HEK293 (cell line): ENCODE measurements around the gene UQCRQ.

ENCODE experiments used
- BCL11A ChIP-seq: fragments of 450-650 bp; formaldehyde crosslinking; IDR thresholded peaks from 2 replicates; pipeline ENCODE4 v1.5.1; 2016; ENCODE audit warnings: low read depth, missing biosample characterization, missing genetic modification characterization
- KLF8 ChIP-seq: fragments of 450-650 bp; formaldehyde crosslinking; IDR thresholded peaks from 2 replicates; pipeline ENCODE4 v1.5.1; 2016; ENCODE audit warnings: missing biosample characterization, missing genetic modification characterization
- TCF7L2 ChIP-seq: IDR thresholded peaks from 2 replicates; pipeline ENCODE4 v1.6.1; 2011; ENCODE audit warnings: low read depth, mild to moderate bottlenecking, inconsistent platforms, low read length, moderate library complexity, borderline replicate concordance
- ZBTB20 ChIP-seq: fragments of 450-650 bp; formaldehyde crosslinking; IDR thresholded peaks from 2 replicates; pipeline ENCODE4 v1.5.1; 2016; ENCODE audit warnings: missing biosample characterization, missing genetic modification characterization
- ZFP37 ChIP-seq: fragments of 450-650 bp; formaldehyde crosslinking; IDR thresholded peaks from 2 replicates; pipeline ENCODE4 v1.5.1; 2016; ENCODE audit warnings: missing biosample characterization, missing genetic modification characterization
- ZNF155 ChIP-seq: fragments of 450-650 bp; formaldehyde crosslinking; IDR thresholded peaks from 2 replicates; pipeline ENCODE4 v1.5.1; 2016; ENCODE audit warnings: missing biosample characterization, missing genetic modification characterization
- ZNF175 ChIP-seq: fragments of 450-650 bp; formaldehyde crosslinking; IDR thresholded peaks from 2 replicates; pipeline ENCODE4 v1.5.1; 2016; ENCODE audit warnings: missing biosample characterization, missing genetic modification characterization
- ZNF214 ChIP-seq: fragments of 450-650 bp; formaldehyde crosslinking; IDR thresholded peaks from 2 replicates; pipeline ENCODE4 v1.5.1; 2017; ENCODE audit warnings: missing biosample characterization, mild to moderate bottlenecking, missing genetic modification characterization, borderline replicate concordance
- ZNF23 ChIP-seq: fragments of 450-650 bp; formaldehyde crosslinking; IDR thresholded peaks from 2 replicates; pipeline ENCODE4 v1.5.1; 2016; ENCODE audit warnings: missing biosample characterization, missing genetic modification characterization, borderline replicate concordance
- ZNF274 ChIP-seq, 2 experiments: fragments of 200-500 bp in 1 of 2; fragments of 450-650 bp in 1 of 2; sonication (Bioruptor generic) in 1 of 2; formaldehyde crosslinking in 1 of 2; IDR thresholded peaks; 2 replicates each; pipeline versions ENCODE4 v1.5.1 to v1.6.1; 2014 to 2016; ENCODE audit warnings: borderline replicate concordance in 1 of 2, inconsistent platforms in 1 of 2, low read length in 1 of 2, missing biosample characterization in 1 of 2, missing genetic modification characterization in 1 of 2
- ZNF292 ChIP-seq: fragments of 450-650 bp; formaldehyde crosslinking; IDR thresholded peaks from 2 replicates; pipeline ENCODE4 v1.5.1; 2016; ENCODE audit warnings: low read depth, missing biosample characterization, missing genetic modification characterization, borderline replicate concordance
- ZNF416 ChIP-seq: fragments of 450-650 bp; formaldehyde crosslinking; IDR thresholded peaks from 2 replicates; pipeline ENCODE4 v1.5.1; 2016; ENCODE audit warnings: missing biosample characterization, missing genetic modification characterization
- ZNF423 ChIP-seq: fragments of 450-650 bp; formaldehyde crosslinking; IDR thresholded peaks from 2 replicates; pipeline ENCODE4 v1.5.1; 2016; ENCODE audit warnings: missing biosample characterization, missing genetic modification characterization
- ZNF510 ChIP-seq: fragments of 450-650 bp; formaldehyde crosslinking; IDR thresholded peaks from 2 replicates; pipeline ENCODE4 v1.5.1; 2018; ENCODE audit warnings: mild to moderate bottlenecking, missing genetic modification characterization, missing biosample characterization; ENCODE audit not compliant: insufficient replicate concordance
- ZNF529 ChIP-seq: fragments of 450-650 bp; formaldehyde crosslinking; IDR thresholded peaks from 2 replicates; pipeline ENCODE4 v1.5.1; 2017; ENCODE audit warnings: missing genetic modification characterization, missing biosample characterization; ENCODE audit not compliant: insufficient replicate concordance
- ZNF561 ChIP-seq: fragments of 450-650 bp; IDR thresholded peaks from 2 replicates; pipeline ENCODE4 v1.5.1; 2018; ENCODE audit warnings: missing biosample characterization, missing genetic modification characterization, borderline replicate concordance
- ZNF621 ChIP-seq: fragments of 450-650 bp; formaldehyde crosslinking; IDR thresholded peaks from 2 replicates; pipeline ENCODE4 v1.5.1; 2017; ENCODE audit warnings: missing biosample characterization, missing genetic modification characterization
- ZNF623 ChIP-seq: fragments of 450-650 bp; formaldehyde crosslinking; IDR thresholded peaks from 2 replicates; pipeline ENCODE4 v1.5.1; 2016; ENCODE audit warnings: missing biosample characterization, missing genetic modification characterization
- ZNF707 ChIP-seq: fragments of 450-650 bp; formaldehyde crosslinking; IDR thresholded peaks from 2 replicates; pipeline ENCODE4 v1.5.1; 2016; ENCODE audit warnings: missing biosample characterization, missing genetic modification characterization
- ZNF747 ChIP-seq: fragments of 450-650 bp; formaldehyde crosslinking; IDR thresholded peaks from 2 replicates; pipeline ENCODE4 v1.5.1; 2016; ENCODE audit warnings: missing biosample characterization, missing genetic modification characterization
- ZNF777 ChIP-seq: fragments of 450-650 bp; formaldehyde crosslinking; IDR thresholded peaks from 2 replicates; pipeline ENCODE4 v1.5.1; 2017; ENCODE audit warnings: missing biosample characterization, missing genetic modification characterization, borderline replicate concordance
- ZSCAN30 ChIP-seq: fragments of 450-650 bp; IDR thresholded peaks from 2 replicates; pipeline ENCODE4 v1.5.1; 2018; ENCODE audit warnings: missing biosample characterization, mild to moderate bottlenecking, missing genetic modification characterization, moderate library complexity
- TF ChIP-seq, protein P1 (sequence below): fragments of 450-650 bp; formaldehyde crosslinking; IDR thresholded peaks from 2 replicates; pipeline ENCODE4 v1.5.1; 2016; ENCODE audit warnings: missing biosample characterization, missing genetic modification characterization
- TF ChIP-seq, protein P2 (sequence below): fragments of 450-650 bp; formaldehyde crosslinking; IDR thresholded peaks from 2 replicates; pipeline ENCODE4 v1.5.1; 2016; ENCODE audit warnings: missing biosample characterization, missing genetic modification characterization
- TF ChIP-seq, protein P3 (sequence below): sonication (generic); formaldehyde crosslinking; IDR thresholded peaks from 2 replicates; pipeline ENCODE4 v1.8.1; 2022; ENCODE audit warnings: mild to moderate bottlenecking, moderate library complexity, missing genetic modification reagents
- TF ChIP-seq, protein P4 (sequence below): fragments of 450-650 bp; formaldehyde crosslinking; conservative IDR thresholded peaks from 2 replicates; pipeline ENCODE4 v1.5.1; 2016; ENCODE audit warnings: low read depth, missing biosample characterization, missing genetic modification characterization

The UQCRQ gene

DNA sequence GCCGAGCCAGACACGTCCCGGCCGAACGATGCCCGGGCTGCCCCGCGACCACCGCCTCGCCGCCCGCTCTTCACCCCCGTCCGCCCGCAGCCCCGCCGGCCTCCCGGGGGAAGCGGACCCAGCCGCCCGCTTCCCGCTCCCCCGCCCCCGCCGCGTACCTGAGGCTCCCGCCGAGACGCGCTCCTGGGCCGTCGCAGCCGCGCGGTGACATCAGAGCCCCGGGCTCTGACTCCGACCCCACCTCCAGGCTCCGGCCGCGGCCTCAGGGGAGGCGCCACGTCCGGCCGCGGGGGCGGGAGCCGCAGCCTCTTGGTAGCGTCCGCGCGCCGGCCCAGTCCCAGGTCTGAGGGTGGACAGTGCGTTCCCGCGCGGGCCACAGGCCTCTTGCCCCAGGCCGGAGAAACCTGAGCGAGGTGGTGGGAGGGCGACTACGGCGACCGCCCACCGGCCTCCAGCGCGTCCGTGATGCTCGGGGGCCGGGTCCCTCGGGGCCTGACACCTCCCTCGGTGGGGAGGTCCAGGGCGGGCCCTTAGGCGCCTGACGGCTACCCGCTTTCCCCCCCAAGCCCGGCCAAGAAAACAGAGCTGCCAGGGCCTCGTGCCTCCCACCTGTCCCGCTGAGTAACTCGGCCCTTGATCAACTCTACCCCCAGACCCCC is 35.9 kb upstream of the UQCRQ start, which contains the start of gene SHROOM1 (continued):
- TF ChIP-seq, protein P1, sequence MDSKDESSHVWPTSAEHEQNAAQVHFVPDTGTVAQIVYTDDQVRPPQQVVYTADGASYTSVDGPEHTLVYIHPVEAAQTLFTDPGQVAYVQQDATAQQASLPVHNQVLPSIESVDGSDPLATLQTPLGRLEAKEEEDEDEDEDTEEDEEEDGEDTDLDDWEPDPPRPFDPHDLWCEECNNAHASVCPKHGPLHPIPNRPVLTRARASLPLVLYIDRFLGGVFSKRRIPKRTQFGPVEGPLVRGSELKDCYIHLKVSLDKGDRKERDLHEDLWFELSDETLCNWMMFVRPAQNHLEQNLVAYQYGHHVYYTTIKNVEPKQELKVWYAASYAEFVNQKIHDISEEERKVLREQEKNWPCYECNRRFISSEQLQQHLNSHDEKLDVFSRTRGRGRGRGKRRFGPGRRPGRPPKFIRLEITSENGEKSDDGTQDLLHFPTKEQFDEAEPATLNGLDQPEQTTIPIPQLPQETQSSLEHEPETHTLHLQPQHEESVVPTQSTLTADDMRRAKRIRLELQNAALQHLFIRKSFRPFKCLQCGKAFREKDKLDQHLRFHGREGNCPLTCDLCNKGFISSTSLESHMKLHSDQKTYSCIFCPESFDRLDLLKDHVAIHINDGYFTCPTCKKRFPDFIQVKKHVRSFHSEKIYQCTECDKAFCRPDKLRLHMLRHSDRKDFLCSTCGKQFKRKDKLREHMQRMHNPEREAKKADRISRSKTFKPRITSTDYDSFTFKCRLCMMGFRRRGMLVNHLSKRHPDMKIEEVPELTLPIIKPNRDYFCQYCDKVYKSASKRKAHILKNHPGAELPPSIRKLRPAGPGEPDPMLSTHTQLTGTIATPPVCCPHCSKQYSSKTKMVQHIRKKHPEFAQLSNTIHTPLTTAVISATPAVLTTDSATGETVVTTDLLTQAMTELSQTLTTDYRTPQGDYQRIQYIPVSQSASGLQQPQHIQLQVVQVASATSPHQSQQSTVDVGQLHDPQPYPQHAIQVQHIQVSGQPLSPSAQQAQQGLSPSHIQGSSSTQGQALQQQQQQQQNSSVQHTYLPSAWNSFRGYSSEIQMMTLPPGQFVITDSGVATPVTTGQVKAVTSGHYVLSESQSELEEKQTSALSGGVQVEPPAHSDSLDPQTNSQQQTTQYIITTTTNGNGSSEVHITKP (tag by site-specific recombination): peak; percentile 91
- no peak for TF ChIP-seq ZNF214
- no peak for TF ChIP-seq BCL11A
- no peak for TF ChIP-seq ZNF510 (tag by site-specific recombination)
- no peak for TF ChIP-seq ZNF561 (tag by site-specific recombination)
- no peak for TF ChIP-seq ZNF707
- no peak for TF ChIP-seq ZBTB20
- TF ChIP-seq, protein P2, sequence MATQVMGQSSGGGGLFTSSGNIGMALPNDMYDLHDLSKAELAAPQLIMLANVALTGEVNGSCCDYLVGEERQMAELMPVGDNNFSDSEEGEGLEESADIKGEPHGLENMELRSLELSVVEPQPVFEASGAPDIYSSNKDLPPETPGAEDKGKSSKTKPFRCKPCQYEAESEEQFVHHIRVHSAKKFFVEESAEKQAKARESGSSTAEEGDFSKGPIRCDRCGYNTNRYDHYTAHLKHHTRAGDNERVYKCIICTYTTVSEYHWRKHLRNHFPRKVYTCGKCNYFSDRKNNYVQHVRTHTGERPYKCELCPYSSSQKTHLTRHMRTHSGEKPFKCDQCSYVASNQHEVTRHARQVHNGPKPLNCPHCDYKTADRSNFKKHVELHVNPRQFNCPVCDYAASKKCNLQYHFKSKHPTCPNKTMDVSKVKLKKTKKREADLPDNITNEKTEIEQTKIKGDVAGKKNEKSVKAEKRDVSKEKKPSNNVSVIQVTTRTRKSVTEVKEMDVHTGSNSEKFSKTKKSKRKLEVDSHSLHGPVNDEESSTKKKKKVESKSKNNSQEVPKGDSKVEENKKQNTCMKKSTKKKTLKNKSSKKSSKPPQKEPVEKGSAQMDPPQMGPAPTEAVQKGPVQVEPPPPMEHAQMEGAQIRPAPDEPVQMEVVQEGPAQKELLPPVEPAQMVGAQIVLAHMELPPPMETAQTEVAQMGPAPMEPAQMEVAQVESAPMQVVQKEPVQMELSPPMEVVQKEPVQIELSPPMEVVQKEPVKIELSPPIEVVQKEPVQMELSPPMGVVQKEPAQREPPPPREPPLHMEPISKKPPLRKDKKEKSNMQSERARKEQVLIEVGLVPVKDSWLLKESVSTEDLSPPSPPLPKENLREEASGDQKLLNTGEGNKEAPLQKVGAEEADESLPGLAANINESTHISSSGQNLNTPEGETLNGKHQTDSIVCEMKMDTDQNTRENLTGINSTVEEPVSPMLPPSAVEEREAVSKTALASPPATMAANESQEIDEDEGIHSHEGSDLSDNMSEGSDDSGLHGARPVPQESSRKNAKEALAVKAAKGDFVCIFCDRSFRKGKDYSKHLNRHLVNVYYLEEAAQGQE (tag by site-specific recombination): no peak
- no peak for TF ChIP-seq ZNF155 (tag by site-specific recombination)
- TF ChIP-seq ZNF175 (tag by site-specific recombination): no peak
- no peak for TF ChIP-seq ZNF529 (tag by site-specific recombination)
- TF ChIP-seq, protein P3, sequence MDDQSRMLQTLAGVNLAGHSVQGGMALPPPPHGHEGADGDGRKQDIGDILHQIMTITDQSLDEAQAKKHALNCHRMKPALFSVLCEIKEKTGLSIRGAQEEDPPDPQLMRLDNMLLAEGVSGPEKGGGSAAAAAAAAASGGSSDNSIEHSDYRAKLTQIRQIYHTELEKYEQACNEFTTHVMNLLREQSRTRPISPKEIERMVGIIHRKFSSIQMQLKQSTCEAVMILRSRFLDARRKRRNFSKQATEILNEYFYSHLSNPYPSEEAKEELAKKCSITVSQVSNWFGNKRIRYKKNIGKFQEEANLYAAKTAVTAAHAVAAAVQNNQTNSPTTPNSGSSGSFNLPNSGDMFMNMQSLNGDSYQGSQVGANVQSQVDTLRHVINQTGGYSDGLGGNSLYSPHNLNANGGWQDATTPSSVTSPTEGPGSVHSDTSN (CRISPR knock-in tag): peak; percentile 15; the same call in 1 of the 2 replicates
- no peak for TF ChIP-seq ZNF623 (tag by site-specific recombination)
- TF ChIP-seq ZNF423: peak; percentile 53; the same call in 1 of the 2 replicates
- TF ChIP-seq ZNF274 (IDR thresholded peaks at IDR 0.05; ENCODE audit: low read length): no peak
- no peak for TF ChIP-seq ZNF274 (tag by site-specific recombination; IDR thresholded peaks at IDR 0.05; ENCODE audit: borderline replicate concordance)
- TF ChIP-seq ZNF292: no peak
- peak; percentile 46; the same call in 1 of the 2 replicates for TF ChIP-seq KLF8 (tag by site-specific recombination)
- TF ChIP-seq TCF7L2: no peak; the same call in 1 of the 2 replicates
- TF ChIP-seq ZNF777 (tag by site-specific recombination): no peak
- TF ChIP-seq ZNF23 (tag by site-specific recombination): no peak
- TF ChIP-seq ZFP37 (tag by site-specific recombination): no peak
- no peak for TF ChIP-seq ZSCAN30
- TF ChIP-seq ZNF416 (tag by site-specific recombination): no peak
- TF ChIP-seq ZNF621: no peak
- no peak for TF ChIP-seq ZNF747 (tag by site-specific recombination)
- TF ChIP-seq, protein P4, sequence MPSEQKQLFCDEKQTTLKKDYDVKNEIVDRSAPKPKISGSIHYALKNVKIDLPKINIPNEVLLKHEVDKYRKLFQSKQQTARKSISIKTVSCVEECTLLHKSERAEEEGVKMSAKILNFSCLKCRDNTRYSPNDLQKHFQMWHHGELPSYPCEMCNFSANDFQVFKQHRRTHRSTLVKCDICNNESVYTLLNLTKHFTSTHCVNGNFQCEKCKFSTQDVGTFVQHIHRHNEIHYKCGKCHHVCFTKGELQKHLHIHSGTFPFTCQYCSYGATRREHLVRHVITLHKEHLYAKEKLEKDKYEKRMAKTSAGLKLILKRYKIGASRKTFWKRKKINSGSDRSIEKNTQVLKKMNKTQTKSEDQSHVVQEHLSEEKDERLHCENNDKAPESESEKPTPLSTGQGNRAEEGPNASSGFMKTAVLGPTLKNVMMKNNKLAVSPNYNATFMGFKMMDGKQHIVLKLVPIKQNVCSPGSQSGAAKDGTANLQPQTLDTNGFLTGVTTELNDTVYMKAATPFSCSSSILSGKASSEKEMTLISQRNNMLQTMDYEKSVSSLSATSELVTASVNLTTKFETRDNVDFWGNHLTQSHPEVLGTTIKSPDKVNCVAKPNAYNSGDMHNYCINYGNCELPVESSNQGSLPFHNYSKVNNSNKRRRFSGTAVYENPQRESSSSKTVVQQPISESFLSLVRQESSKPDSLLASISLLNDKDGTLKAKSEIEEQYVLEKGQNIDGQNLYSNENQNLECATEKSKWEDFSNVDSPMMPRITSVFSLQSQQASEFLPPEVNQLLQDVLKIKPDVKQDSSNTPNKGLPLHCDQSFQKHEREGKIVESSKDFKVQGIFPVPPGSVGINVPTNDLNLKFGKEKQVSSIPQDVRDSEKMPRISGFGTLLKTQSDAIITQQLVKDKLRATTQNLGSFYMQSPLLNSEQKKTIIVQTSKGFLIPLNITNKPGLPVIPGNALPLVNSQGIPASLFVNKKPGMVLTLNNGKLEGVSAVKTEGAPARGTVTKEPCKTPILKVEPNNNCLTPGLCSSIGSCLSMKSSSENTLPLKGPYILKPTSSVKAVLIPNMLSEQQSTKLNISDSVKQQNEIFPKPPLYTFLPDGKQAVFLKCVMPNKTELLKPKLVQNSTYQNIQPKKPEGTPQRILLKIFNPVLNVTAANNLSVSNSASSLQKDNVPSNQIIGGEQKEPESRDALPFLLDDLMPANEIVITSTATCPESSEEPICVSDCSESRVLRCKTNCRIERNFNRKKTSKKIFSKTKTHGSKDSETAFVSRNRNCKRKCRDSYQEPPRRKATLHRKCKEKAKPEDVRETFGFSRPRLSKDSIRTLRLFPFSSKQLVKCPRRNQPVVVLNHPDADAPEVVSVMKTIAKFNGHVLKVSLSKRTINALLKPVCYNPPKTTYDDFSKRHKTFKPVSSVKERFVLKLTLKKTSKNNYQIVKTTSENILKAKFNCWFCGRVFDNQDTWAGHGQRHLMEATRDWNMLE (tag by site-specific recombination): no peak
